DMS114 treated with DMSO at 0.1 percent for 48 hours (cell line): ENCODE data around the gene BBX.
"Not testable (repeated sequence)": the region's sequence is repeated elsewhere in the genome, so short reads cannot be mapped to it uniquely, and the experiment has no call there.

Source experiments
- DNase-seq: peaks from one replicate; lab custom pipeline; 2025; ENCODE audit not compliant: unreplicated experiment; lab: John Stamatoyannopoulos, UW

Gene BBX

DNA sequence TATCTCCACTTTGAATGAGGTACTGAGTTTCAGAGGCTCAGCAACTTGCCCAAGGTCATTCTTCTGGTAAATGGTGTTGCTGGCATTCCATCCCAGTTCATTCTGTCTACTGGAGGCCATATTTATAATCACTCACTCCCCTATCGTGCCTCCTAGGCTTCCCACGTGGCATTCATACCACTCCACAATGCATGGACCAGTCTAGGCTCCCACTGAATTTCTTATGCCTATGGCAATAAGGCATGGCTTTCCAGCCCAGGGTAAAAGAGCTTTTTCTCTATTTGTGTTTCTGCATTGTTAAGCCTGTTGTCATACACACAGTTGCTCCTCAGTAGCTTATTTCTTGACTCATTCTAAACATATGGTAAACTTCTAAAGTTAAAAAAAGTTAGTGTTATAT lies 19.9 kb downstream of the BBX start:
- no peak for DNase-seq

DNA sequence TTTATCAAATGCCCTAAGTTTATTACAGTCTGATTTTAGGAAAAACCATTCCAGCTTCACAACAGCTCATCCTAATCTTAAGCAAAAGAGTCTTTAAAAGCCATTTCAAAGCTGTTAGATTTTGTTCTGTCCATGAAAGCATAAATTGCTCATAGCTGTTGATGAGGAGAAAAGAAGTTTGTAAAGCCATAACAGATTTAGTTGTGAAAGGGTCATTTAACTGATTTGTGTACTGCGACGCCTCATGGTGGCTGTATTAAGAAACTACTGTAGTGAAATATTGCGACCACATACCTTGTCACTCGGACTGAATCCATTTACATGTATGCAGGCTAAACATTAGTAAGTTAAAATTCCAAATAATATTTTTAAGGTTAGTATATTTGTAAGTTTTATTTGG lies 20.9 kb downstream of the BBX start:
- no peak for DNase-seq

GRCh38 chr3:107545680-107546120 lies 22.9 kb downstream of the BBX start:
- no peak for DNase-seq

- DNase-seq = no peak
Observed at GRCh38 chr3:107548601-107549000, 25.8 kb downstream of the BBX start.

DNA sequence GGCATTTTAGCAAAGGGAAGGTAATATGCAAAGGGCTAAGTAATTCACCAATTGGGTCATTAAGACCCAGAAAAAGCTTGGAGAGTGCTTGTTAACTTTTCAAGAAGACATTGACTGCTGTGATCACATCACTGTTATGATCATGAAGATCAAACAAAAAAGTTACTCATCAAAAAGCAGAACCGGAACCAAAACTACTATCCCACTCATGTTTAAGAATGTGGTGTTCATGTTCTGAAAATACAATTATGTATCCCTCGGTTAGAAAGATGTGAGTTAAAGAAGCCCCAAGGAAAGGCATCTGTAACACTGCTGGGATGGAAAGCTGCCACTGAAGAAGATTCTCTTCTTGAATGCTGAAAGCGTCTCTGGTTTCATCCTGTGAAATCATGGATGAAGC lies 32.6 kb downstream of the BBX start:
- no peak for DNase-seq

DNA sequence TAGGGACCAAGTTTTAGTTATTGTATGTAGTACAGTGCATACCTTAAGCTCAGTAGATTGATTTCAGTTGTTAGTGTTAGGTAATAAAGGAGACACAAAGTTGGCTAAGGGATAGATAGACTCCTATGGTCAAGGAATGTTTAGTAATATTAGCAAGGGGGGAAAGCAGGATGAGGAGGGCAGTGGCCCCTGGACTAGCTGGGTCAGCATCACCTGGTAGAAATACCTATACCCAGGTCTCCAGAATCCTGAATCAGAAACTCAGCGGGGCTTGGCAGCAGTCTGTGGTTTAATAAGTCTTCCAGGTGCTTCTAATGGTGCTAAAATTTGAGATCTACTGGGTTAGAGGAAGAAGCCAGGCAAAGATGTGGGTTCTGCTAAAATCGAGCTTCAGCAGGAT lies 35.0 kb downstream of the BBX start:
- no peak for DNase-seq

DNA sequence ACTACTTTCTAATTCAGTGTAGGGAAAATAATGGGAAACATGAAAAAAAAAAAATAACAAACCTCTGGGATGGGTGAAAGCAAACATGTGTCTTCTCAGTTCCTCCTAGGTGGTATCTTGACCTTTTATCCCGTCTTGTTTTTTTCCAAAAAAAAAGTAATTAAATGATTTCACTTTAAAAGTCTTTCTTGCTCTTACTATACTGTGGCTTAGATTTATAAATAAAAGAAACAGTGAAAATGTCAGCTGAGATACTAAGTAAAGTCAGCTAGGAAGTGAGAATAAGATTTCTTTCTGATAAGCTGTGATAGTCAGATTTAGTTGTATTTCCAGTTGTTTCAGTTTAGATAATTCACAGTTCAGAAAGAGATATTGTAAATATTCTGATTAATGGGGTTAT lies 37.4 kb downstream of the BBX start:
- DNase-seq = no peak

DNA sequence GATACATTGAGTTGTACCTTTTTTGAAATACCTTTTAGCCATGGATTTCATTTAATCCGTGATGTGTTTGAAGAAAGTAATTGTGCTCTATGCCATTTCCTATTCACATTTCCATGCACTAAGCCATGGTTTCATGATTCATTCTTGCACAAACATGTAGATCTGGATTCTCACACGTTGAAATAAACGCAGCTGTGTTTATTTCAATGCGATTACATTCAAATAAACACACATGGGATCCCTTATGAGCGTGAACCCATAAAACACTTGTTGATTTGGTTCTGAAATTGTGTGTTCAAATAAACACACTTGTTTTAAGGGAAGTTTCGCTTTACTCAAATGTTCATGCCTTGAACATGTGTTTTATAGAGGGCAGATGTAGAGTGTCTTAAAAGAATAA lies 39.2 kb downstream of the BBX start:
- no peak for DNase-seq

GRCh38 chr3:107562969-107563529 lies 40.3 kb downstream of the BBX start:
- no peak for DNase-seq

DNA sequence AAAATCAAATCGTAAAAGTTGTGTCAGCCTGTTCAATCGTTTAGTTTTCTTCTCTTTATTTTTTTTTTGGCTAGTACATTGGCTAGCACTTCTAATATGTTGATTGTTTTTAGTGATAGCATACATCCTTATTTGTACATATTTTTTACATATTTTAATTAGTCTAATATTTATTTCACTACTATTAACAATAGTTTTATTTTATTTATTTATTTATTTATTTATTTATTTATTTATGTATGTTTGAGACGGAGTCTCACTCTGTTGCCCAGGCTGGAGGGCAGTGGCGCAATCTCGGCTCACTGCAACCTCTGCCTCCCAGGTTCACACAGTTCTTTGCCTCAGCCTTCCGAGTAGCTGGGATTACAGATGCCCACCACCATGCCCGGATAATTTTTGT lies 42.5 kb downstream of the BBX start:
- not testable (repeated sequence) for DNase-seq

DNA sequence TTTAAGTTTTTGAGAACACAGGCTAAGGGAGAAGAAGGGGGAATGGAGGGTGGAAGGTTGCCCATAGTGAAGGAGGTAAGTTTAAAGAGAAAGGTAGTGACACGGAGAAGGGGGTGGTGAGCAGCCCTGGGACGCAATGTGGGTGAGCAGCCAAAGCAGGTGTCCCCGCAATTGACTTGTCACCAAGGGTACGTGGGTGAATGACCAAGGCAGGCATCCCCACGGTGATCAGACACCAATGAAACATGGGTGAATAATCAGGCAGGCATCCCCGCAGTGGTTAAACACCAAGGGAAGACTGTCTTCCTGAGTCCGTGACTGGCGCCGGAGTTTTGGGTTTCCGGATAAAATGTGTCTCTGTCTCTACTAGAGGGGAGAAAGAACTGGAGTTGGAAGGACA lies 48.3 kb downstream of the BBX start:
- not testable (repeated sequence) for DNase-seq

- not testable (repeated sequence) for DNase-seq
Observed at GRCh38 chr3:107571492-107571891, 48.7 kb downstream of the BBX start.

DNA sequence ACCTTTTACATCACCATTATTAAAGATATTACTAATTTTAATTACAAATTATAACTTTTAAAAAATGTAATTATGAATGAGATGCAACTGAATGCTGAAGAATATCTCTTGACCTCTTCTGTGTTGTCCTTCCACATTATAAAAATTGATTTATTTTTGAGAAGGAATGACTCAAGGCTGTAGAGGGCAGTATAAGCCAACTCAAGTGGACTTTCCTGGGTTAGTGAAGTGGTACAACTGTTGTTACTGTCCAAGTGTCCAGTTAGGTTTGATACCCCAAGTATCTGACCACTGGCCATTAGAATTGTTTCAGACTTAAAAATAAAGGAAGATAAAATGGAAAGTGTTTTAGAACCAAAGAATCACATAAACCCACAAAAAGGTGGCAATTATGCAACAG lies 51.9 kb downstream of the BBX start:
- DNase-seq = peak; percentile 48

DNA sequence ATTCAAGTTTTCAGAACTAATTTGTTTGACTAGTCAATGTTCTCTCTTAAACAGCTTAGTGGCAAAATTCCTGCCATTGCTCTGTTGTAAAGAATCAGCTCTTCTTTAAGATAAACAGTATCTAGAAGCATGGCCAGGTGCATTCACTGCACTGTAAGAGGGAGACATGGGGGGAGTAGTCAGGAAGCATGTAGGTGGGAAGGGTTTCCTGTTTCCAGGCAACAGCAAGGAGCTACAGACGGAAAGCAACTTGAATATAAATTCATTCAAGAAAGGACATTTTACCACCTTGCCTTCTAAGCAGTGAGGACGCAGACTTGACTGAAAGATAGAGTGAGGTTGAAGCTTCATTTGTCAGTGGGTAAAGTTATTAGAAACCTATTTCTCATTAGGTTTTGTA lies 55.3 kb downstream of the BBX start:
- DNase-seq = no peak

GRCh38 chr3:107578523-107578922 lies 55.8 kb downstream of the BBX start:
- DNase-seq = no peak

GRCh38 chr3:107579371-107579770 lies 56.6 kb downstream of the BBX start:
- DNase-seq = no peak

DNA sequence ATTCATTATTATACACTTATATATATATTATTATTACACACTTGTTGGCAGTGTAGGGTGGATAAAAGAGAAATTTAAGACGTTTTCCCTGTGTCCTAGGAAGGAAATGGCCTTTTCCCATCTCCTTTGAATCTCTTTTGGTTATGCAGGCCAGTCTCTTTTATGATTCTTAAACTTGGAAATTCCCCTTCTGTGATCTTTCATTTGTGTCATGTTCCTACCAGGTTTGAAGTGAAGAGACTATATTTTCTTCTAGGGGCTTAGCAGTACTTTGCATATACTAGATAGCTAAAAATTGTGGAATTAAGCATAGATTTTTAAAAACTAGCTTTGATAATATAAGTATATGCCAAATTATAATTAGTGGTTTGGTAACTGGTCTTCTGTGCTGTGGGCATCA lies 58.5 kb downstream of the BBX start:
- DNase-seq = no peak

- DNase-seq = no peak
Observed at GRCh38 chr3:107588217-107588616, 65.5 kb downstream of the BBX start.

GRCh38 chr3:107589454-107589853 lies 66.7 kb downstream of the BBX start:
- no peak for DNase-seq

- no peak for DNase-seq
Observed at GRCh38 chr3:107590786-107591185, 68.0 kb downstream of the BBX start.

GRCh38 chr3:107592073-107592472 lies 69.3 kb downstream of the BBX start:
- DNase-seq = no peak

DNA sequence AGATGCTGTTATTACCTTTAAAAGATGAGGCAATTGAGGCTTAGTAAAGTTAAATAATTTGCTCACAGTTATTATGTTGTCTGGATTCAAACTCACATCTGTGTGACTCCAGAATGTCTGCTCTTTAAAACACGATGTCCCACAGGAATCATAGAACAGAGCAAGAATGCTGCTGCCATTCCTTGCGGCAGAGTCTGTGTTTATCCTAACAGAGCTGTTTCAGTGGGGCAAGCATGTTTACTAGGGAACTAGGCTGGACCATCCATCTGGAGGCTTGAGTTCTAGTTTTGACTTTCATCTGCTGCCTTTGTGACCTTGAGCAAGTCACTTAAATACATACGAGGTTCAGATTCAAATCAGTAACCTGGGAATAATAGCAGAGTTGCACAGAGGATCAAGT lies 72.1 kb downstream of the BBX start:
- no peak for DNase-seq

GRCh38 chr3:107596639-107597038 lies 73.9 kb downstream of the BBX start:
- no peak for DNase-seq
